K562 (cell line): ENCODE measurements around the gene ZBTB7A. TPM values are rescaled to one million over a fixed set of nuclear protein-coding genes. Genes with fewer than 3 reads are reported as not detected.

Source experiments
- ATAC-seq: fragments of 200-7000 bp; cut with Tn5 transposase; 3 replicates; pipeline ENCODE4 v1.9.1; 2020; ENCODE audit warnings: moderate library complexity
- BruUV-seq: library from RNA; stranded (reverse); fragments of 400-500 nt; replicated peaks from 2 replicates; lab custom pipeline; 2021; lab: Mats Ljungman, UMichigan
- CTCF ChIA-PET: fragments of 300-600 bp; formaldehyde crosslinking; extraction: SDS; loops from one replicate; lab custom pipeline; 2021; ENCODE audit warnings: low intra/inter-chr PET ratio; lab: Yijun Ruan, JAX
- POLR2A ChIA-PET: fragments of 300-600, 350-650 bp; sonication (Branson Sonifier 250); formaldehyde crosslinking; extraction: SDS; loops from one replicate; lab custom pipeline; 2021; ENCODE audit warnings: antibody characterized with exemption, inconsistent platforms; lab: Yijun Ruan, JAX
- DNase-seq, 4 experiments: peaks; one replicate each; pipeline versions ENCODE4 v3.0.0 to v3.0.0-alpha.2; 2011 to 2018; ENCODE audit warnings: low spot score in 3 of 4, mixed read lengths in 3 of 4; ENCODE audit errors: extremely low read depth in 1 of 4
- FAIRE-seq: peaks from 2 replicates; lab custom pipeline; 2011; peaks lifted over from hg19 to GRCh38; lab: Jason Lieb, UNC
- H2AFZ ChIP-seq: 2 replicates; pipeline ENCODE4 v1.6.0; 2011; ENCODE audit warnings: low read depth, low read length, control low read depth, inconsistent platforms
- H3K27ac ChIP-seq: fragments of 200-600 bp; 3 replicates; pipeline ENCODE4 v1.8.0; 2011; ENCODE audit warnings: low read depth, mild to moderate bottlenecking, control low read depth, inconsistent platforms, low read length, moderate library complexity, mixed read lengths; ENCODE audit errors: extremely low read depth
- H3K27me3 ChIP-seq, 2 experiments: fragments of 300-600 bp in 1 of 2; 2 replicates in 1 of 2; 3 replicates in 1 of 2; pipeline versions ENCODE4 v1.6.0 to v1.8.0; 2011; ENCODE audit warnings: inconsistent platforms in 2 of 2, low read length in 2 of 2, mild to moderate bottlenecking in 1 of 2, mixed read lengths in 1 of 2, moderate library complexity in 1 of 2; ENCODE audit not compliant: control insufficient read depth in 2 of 2, insufficient read depth in 2 of 2
- H3K36me3 ChIP-seq: fragments of 300-600 bp; 3 replicates; pipeline ENCODE4 v1.8.0; 2011; ENCODE audit warnings: mild to moderate bottlenecking, low read length, inconsistent platforms; ENCODE audit not compliant: control insufficient read depth, insufficient read depth
- H3K4me1 ChIP-seq, 2 experiments: fragments of 200-600 bp in 1 of 2; replicated peaks in 1 of 2; 2 replicates in 1 of 2; 3 replicates in 1 of 2; pipeline versions ENCODE4 v1.5.1 to v1.8.0; 2011; ENCODE audit warnings: inconsistent platforms in 2 of 2, low read length in 2 of 2, mild to moderate bottlenecking in 1 of 2, mixed read lengths in 1 of 2, moderate library complexity in 1 of 2; ENCODE audit not compliant: control insufficient read depth in 2 of 2, insufficient read depth in 2 of 2
- H3K4me2 ChIP-seq: 2 replicates; pipeline ENCODE4 v1.6.1; 2011; ENCODE audit warnings: low read length, control low read depth, inconsistent platforms, mixed read lengths; ENCODE audit not compliant: insufficient read depth
- H3K4me3 ChIP-seq: fragments of 200-600 bp; sonication (generic), shearing (Covaris generic); 2 replicates; pipeline ENCODE4 v1.5.1; 2016; ENCODE audit warnings: control low read depth, inconsistent platforms
- H3K79me2 ChIP-seq: fragments of 200-600 bp; 3 replicates; pipeline ENCODE4 v1.8.0; 2011; ENCODE audit warnings: low read length, inconsistent platforms; ENCODE audit not compliant: control insufficient read depth, insufficient read depth
- H3K9ac ChIP-seq, 2 experiments: 2 replicates each; pipeline versions ENCODE4 v1.6.0 to v1.6.1; 2011; ENCODE audit warnings: low read depth in 2 of 2, low read length in 2 of 2, control low read depth in 1 of 2, inconsistent platforms in 1 of 2, mild to moderate bottlenecking in 1 of 2, mixed read lengths in 1 of 2; ENCODE audit not compliant: insufficient read depth in 1 of 2
- H3K9me1 ChIP-seq: one replicate; pipeline ENCODE4 v1.6.0; 2011; ENCODE audit warnings: inconsistent platforms, mild to moderate bottlenecking, low read length, moderate library complexity; ENCODE audit not compliant: control insufficient read depth, insufficient read depth
- H3K9me3 ChIP-seq: replicated peaks from 2 replicates; pipeline ENCODE4 v1.5.1; 2011; ENCODE audit warnings: low read depth, low read length, inconsistent platforms; ENCODE audit not compliant: control insufficient read depth, insufficient read depth
- H4K20me1 ChIP-seq: replicated peaks from 2 replicates; pipeline ENCODE4 v1.6.1; 2011; ENCODE audit warnings: low read length, inconsistent platforms, mixed read lengths; ENCODE audit not compliant: control insufficient read depth, insufficient read depth
- HMGN3 ChIP-seq: IDR thresholded peaks from 2 replicates; pipeline ENCODE4 v1.6.1; 2011; ENCODE audit warnings: borderline replicate concordance, low read depth, mild to moderate bottlenecking, mixed read lengths, low read length; ENCODE audit not compliant: insufficient read length; ENCODE audit errors: extremely low read depth
- JUN ChIP-seq, 2 experiments: sonication (generic) in 1 of 2; formaldehyde crosslinking in 1 of 2; IDR thresholded peaks; 2 replicates each; pipeline versions ENCODE4 v1.6.1 to v1.8.0; 2012 to 2022; ENCODE audit warnings: borderline replicate concordance in 2 of 2, mild to moderate bottlenecking in 2 of 2, improper control_type of control experiment in 1 of 2, low read depth in 1 of 2, low read length in 1 of 2, missing genetic modification reagents in 1 of 2
- MAZ ChIP-seq, 2 experiments: fragments of 450-650 bp in 1 of 2; sonication (generic) in 1 of 2; formaldehyde crosslinking; IDR thresholded peaks in 1 of 2; conservative IDR thresholded peaks in 1 of 2; 2 replicates each; pipeline versions ENCODE4 v1.4.0 to v1.5.0; 2020; ENCODE audit warnings: mild to moderate bottlenecking in 1 of 2, missing genetic modification reagents in 1 of 2
- MBD2 ChIP-seq: sonication (generic); IDR thresholded peaks from 2 replicates; pipeline ENCODE4 v1.6.1; 2016; ENCODE audit warnings: low read depth, borderline replicate concordance
- RBFOX2 ChIP-seq: fragments of 200-400 bp; formaldehyde crosslinking; IDR thresholded peaks from 2 replicates; pipeline ENCODE4 v1.6.1; 2017; ENCODE audit warnings: low read depth, mild to moderate bottlenecking, low read length, moderate library complexity
- SMARCE1 ChIP-seq: fragments of 450-650 bp; IDR thresholded peaks from 2 replicates; pipeline ENCODE4 v1.7.1; 2016; ENCODE audit warnings: mild to moderate bottlenecking
- ZFPM2 ChIP-seq: fragments of 250-450 bp; sonication (Bioruptor Pico); IDR thresholded peaks from 2 replicates; pipeline ENCODE4 v1.5.1; 2022; ENCODE audit warnings: mild to moderate bottlenecking
- ZFX ChIP-seq: sonication (generic); formaldehyde crosslinking; IDR thresholded peaks from 2 replicates; pipeline ENCODE4 v1.8.0; 2022; ENCODE audit warnings: mild to moderate bottlenecking, missing genetic modification reagents, moderate library complexity
- WGBS: fragments of 100-300 bp; shearing (Covaris generic); methylation state at CpG from one replicate; pipeline ENCODE4 v1.1.6; 2016; ENCODE audit warnings: low coverage, mixed read lengths; ENCODE audit not compliant: insufficient coverage; ENCODE audit errors: missing lambda C conversion rate; 5-methylcytosine and 5-hydroxymethylcytosine counted together
- in situ Hi-C: fragments of 300-500 bp; cut with MboI; formaldehyde crosslinking; loops from 4 replicates; pipeline ENCODE4 v1.15.0; 2018; ENCODE audit warnings: inconsistent platforms, mixed read lengths
- intact Hi-C: fragments of 100-400 bp; cut with micrococcal nuclease; formaldehyde crosslinking; loops from 2 replicates; pipeline ENCODE4 v1.14.2; 2022
- polyA plus RNA-seq, 8 experiments: library from polyadenylated mRNA; depleted of rRNA in 4 of 8; stranded (reverse) in 5 of 8; unstranded in 3 of 8; fragments of >200 nt; fragmentation: Nextera tagmentation in 2 of 8; fragmentation: Illumina TruSeq in 1 of 8; extraction: Ambion mirVana in 2 of 8; extraction: Trizol in 1 of 8; gene quantifications; 2 replicates each; pipeline versions ENCODE4 v1.2.1 to v1.2.3, GENCODE V29; 2011 to 2014; ENCODE audit warnings: inconsistent platforms in 1 of 8, missing spikeins in 1 of 8
- total RNA-seq, 7 experiments: library from RNA; depleted of rRNA in 6 of 7; stranded (reverse); fragments of >200 nt in 6 of 7; fragmentation: Illumina TruSeq in 2 of 7; extraction: Trizol in 2 of 7; gene quantifications; 2 replicates each; pipeline versions ENCODE4 v1.2.1 to v1.2.3, GENCODE V29; 2011 to 2021; ENCODE audit warnings: low replicate concordance in 1 of 7
- TF ChIP-seq, protein P1 (sequence below): sonication (generic); formaldehyde crosslinking; IDR thresholded peaks from 2 replicates; pipeline ENCODE4 v1.8.0; 2022; ENCODE audit warnings: mild to moderate bottlenecking, low read depth, missing genetic modification reagents
- TF ChIP-seq, protein P2 (sequence below), 2 experiments: fragments of 450-650 bp; conservative IDR thresholded peaks; 2 replicates each; pipeline ENCODE4 v1.6.1; 2017; ENCODE audit warnings: mild to moderate bottlenecking in 2 of 2, moderate library complexity in 2 of 2

ZBTB7A gene
- total and polyA plus RNA-seq, 9 of the 15 experiments (the other 6 are each of a cell fraction or from before 2014, with no cell fraction given): 0.11 to 34.0 (median 4.6) TPM

DNA sequence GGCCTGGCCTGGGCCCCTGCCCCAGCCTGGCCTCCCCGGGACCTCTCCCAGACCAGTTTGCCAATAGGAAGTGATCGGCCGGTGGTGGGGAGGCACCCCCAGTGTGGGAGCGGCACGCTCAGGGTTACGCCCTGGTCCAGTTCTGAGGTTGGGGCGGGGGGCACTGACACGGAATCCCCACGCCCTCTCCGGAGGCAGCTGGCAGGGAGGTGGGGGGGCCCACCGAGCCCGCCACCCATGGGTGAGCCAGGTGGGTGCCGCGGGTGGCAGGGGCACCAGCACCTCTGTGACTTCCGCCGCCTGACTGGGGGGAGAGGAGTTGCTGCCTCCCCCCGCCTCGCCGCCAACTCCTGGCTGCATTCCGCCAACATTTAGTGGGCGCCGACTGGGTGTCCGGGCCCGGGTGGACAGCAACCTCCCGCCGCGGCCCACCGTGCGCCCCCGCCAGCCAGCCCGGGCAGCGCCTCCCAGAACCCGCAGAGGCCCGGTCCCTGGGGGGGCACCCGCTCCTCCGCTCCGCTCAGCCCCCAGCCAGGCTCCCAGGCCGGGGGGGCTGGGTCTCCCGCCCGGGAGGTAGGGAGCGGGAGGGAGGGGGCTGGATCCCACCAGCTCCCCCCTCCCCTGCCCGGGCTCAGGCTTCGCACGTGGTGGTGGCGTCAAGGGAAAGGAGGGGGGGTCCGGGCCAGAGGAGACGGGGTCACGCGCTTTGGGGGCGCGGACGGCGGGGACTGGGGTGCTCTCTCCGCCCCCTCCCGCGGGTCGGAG, 2.0 kb downstream of the ZBTB7A start:
- Histone ChIP-seq H3K9me3 (no peaks in the 10 kb centered on the region), H3K4me1 (peaks cover 33 to 83% of the 10 kb centered on the region in 2 experiments), H3K79me2 (peaks cover 58% of the 10 kb centered on the region), H3K9me1 (peaks cover 15% of the 10 kb centered on the region), H4K20me1 (peaks cover 44% of the 10 kb centered on the region), H3K4me2 (peak overlapping the region; percentile 82), H2AFZ (no peak overlapping the region), H3K27me3 (no peaks in the 10 kb centered on the region), H3K4me3 (peak overlapping the region; percentile 95), H3K27ac (peak overlapping the region; percentile 95), H3K9ac (peak overlapping the region; percentile 89 to 95), H3K36me3 (peaks cover 47% of the 10 kb centered on the region; the same call in 2 of the 3 replicates)
- no TSS peak for BruUV-seq
- DNase-seq: peak; percentile 65 to 76 (median 70)
- peak; percentile 5 for ATAC-seq
- POLR2A ChIA-PET: interaction anchor here (0.5 to 0.6 kb wide), 3 partner anchors 26 to 883 kb away, joined by 3 to 5 read pairs (median 3); no protein-coding TSS in a partner anchor
- in situ Hi-C loops (no loop called here), intact Hi-C loops (loop anchor here (5.0 to 10.0 kb wide), 3 partner anchors 57 to 120 kb away; partner anchors contain the start of genes ANKRD24, MAP2K2, PIAS4 and SIRT6)
- CTCF ChIA-PET: no interaction called here
- 1% methylated on average over 29 of the region's 57 CpGs for WGBS
- FAIRE-seq: no peak
- TF ChIP-seq, protein P1, sequence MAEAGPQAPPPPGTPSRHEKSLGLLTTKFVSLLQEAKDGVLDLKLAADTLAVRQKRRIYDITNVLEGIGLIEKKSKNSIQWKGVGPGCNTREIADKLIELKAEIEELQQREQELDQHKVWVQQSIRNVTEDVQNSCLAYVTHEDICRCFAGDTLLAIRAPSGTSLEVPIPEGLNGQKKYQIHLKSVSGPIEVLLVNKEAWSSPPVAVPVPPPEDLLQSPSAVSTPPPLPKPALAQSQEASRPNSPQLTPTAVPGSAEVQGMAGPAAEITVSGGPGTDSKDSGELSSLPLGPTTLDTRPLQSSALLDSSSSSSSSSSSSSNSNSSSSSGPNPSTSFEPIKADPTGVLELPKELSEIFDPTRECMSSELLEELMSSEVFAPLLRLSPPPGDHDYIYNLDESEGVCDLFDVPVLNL (CRISPR knock-in tag): 0 out of 2 replicates have a peak, but pooled peaks have one; percentile 21
- no peak for TF ChIP-seq ZFPM2 (CRISPR knock-in tag)
- peak; percentile 84 for TF ChIP-seq RBFOX2
- no peak for TF ChIP-seq JUN (IDR thresholded peaks at IDR 0.05; ENCODE audit: borderline replicate concordance, low read depth, low read length)
- TF ChIP-seq JUN (CRISPR knock-in tag; IDR thresholded peaks at IDR 0.05; ENCODE audit: borderline replicate concordance): 0 out of 2 replicates have a peak, but pooled peaks have one; percentile 30
- peak; percentile 75 for TF ChIP-seq ZFX
- peak; percentile 57 to 81 for TF ChIP-seq MAZ (CRISPR knock-in tag; conservative IDR thresholded peaks at IDR 0.05 in 1 of 2, IDR thresholded peaks at IDR 0.05 in 1 of 2)
- TF ChIP-seq, protein P2, sequence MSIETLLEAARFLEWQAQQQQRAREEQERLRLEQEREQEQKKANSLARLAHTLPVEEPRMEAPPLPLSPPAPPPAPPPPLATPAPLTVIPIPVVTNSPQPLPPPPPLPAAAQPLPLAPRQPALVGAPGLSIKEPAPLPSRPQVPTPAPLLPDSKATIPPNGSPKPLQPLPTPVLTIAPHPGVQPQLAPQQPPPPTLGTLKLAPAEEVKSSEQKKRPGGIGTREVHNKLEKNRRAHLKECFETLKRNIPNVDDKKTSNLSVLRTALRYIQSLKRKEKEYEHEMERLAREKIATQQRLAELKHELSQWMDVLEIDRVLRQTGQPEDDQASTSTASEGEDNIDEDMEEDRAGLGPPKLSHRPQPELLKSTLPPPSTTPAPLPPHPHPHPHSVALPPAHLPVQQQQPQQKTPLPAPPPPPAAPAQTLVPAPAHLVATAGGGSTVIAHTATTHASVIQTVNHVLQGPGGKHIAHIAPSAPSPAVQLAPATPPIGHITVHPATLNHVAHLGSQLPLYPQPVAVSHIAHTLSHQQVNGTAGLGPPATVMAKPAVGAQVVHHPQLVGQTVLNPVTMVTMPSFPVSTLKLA (conservative IDR thresholded peaks at IDR 0.05): peak; percentile 83 to 85
- TF ChIP-seq HMGN3: peak; percentile 19
- peak; percentile 12; the same call in 1 of the 2 replicates for TF ChIP-seq SMARCE1
- no peak for TF ChIP-seq MBD2
